IPS-NIHi7 (cell line): ENCODE data around the gene FTCD.
"Not testable (repeated sequence)": the region's sequence is repeated elsewhere in the genome, so short reads cannot be mapped to it uniquely, and the experiment has no call there.

ENCODE experiments used
- DNase-seq: peaks from one replicate; pipeline ENCODE4 v3.0.0; 2012; ENCODE audit warnings: mixed read lengths; ENCODE audit errors: extremely low spot score

FTCD gene

DNA sequence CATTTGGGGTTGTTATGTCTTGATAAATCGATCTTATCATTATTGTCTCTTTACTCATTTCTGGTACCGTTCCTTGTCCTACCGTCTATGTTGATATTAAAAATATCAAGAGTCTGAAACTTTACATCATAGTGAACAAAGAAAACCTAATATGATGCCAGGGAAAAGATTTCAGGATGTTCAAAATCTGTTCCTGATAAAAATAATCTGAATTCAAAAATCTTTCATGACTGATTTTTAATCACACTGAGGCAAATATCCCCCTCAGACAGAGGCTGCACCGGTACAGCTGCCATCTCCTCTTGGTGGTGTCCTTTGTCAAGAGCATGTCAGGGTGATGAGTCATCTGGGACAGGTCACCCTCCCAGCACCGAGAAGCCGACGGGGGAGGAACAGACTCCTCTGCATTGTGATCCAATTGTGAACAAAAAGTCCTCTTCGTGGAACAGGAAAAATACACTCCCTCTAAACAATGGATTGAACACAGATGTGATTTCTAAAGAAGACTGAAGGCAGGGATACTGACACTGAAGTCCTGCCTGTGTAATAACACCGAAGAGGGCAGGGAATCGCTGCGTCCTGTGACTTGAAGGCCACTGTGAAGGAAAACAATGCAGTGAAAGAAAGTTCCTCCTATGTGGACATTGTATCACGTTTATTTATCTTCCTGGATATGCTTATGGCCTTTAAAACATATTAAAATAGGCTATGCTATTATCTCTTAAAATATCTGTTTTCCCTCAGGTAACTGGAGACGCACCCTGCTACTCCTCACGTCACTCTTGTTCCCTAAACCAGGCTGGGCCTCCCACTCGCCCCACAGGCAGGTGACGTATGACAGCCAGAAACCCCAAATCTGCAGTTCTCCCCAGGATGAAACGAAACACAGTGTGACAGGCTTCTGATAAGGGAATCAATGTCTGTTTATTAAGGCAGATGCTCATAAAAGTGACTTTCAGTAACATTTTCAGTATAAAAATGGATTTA is 33.1 kb upstream of the FTCD start:
- DNase-seq, result peak; percentile 65

DNA sequence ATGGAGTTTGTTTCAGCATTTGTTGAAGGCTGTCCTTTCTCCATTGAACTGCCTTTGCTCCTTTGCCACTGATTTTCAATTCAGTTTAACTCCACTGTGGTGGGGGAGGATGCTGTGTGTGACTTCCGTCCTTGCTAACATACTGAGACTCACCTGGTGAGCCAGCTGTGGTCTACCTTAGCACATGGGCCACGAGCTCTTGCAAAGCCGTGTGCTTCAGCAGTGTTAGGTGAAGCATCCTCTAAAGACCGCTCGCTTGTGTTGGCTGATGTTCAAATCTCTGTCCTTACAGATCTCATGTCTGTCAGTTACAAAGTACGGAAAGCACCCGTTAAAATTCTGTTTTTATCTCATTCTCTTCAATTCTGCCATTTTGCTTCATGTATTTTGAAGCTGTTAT is 32.4 kb upstream of the FTCD start:
- no peak for DNase-seq

DNA sequence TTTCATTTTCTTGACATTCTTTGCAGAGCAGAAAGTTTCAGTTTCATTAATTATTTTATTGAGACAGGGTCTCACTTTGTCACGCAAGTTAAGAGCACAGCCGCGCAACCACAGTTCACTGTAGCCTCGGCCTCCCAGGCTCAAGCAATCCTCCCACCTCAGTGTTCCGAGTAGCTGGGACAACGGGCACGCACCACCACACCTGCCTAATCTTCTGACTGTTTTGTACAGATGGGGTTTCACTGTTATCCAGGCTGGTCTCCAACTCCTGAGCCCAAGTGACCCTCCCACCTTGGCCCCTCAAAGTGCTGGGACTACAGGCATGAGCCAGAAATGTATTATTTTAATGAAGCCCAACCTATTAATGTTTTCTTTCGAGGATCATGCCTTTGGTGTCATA is 31.9 kb upstream of the FTCD start:
- DNase-seq, result no peak

- no peak for DNase-seq
These were observed 30.3 kb upstream of the FTCD start for GRCh38 chr21:46185716-46186115.

DNA sequence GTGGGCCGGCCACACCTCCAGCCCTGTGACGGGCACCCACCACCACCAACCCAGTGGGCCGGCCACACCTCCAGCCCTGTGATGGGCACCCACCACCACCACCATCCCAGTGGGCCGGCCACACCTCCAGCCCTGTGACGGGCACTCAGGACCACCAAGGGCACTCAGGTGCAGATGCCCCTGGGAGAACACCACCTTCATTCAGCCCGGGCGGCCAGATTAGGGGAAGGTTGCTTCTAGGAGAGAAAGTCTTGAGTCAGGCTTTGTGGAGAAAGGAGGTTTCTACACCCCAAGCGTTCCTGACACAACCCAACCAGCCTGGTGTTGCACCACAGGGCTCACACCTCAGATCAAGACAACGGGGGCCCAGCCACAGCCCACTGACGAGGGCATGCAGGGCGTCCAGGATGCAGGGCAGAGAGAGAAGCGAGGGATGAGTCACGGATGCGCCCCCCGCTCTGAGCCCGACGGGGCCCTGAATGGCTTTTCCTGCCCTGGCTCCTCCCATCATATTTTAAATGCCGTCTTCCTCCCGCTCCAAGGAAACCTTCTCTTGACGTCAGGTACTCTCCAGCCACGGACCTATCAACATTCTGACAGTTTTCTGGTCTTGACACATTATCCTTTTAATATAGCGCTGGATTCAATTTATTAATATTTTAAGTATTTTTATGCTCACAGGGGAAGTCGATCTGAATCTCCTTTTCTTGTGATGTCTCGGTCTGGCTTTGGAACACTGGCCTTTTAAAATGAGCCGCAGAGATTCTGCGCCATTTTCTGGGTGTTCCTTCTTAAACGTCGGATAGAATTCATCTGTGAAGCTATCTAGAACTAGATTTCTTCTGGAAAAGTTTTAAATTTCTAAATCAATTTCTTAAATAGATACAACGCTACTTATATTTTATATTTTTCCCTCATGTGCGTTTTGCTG is 29.5 kb upstream of the FTCD start:
- DNase-seq, result peak; percentile 79

DNA sequence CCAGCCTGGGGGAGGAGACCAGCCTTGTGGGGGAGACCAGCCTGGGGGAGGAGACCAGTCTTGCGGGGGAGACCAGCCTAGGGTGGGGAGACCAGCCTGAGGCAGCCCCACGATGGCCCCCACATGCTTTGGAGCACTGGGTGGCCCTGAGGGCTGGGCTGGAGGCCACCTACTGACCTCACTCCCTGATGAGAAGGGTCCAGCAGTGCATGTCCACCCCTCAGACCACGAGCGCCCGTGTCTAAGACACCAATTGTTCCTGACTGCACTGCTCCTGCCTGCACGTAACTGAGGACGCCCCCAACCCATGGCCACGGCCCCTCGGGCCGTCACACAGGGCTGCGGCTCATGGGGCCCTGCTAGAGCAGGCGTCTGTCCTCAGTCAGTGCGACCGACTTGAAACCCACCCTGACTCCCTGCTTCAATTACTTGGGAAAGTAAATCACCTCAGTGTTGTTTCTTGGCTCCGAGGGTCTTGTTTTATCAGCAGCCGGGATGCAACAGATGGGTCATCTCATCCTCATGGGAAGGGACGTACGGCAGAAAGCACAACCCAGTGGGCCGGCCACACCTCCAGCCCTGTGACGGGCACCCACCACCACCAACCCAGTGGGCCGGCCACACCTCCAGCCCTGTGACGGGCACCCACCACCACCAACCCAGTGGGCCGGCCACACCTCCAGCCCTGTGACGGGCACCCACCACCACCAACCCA is 28.7 kb upstream of the FTCD start, which contains the start of gene SPATC1L:
TSS of gene SPATC1L (minus strand) at position 550 of the 715 bp plus-strand sequence. CDS start 1,643 bp downstream, outside the sequence.
- DNase-seq, result peak; percentile 76

DNA sequence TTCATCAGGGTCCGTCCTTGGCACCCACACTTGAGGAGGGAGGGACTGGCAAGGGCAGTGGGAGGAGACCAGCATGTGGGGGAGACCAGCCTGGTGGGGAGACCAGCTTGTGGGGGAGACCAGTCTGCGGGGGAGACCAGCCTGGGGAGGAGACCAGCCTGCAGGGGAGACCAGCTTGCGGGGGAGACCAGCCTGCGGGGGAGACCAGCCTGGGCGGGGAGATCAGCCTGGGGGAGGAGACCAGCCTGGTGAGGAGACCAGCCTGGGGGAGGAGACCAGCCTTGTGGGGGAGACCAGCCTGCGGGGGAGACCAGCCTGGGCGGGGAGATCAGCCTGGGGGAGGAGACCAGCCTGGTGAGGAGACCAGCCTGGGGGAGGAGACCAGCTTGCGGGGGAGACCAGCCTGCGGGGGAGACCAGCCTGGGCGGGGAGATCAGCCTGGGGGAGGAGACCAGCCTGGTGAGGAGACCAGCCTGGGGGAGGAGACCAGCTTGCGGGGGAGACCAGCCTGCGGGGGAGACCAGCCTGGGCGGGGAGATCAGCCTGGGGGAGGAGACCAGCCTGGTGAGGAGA is 28.0 kb upstream of the FTCD start:
- DNase-seq, result peak; percentile 4

GRCh38 chr21:46182548-46183336 is 27.4 kb upstream of the FTCD start:
- DNase-seq, result peak; percentile 14

GRCh38 chr21:46181953-46182547 is 26.7 kb upstream of the FTCD start:
- peak; percentile 1 for DNase-seq

- DNase-seq, result peak; percentile 3
These were observed 26.1 kb upstream of the FTCD start for GRCh38 chr21:46181436-46181835.

GRCh38 chr21:46180778-46181391 is 25.5 kb upstream of the FTCD start:
- no peak for DNase-seq

GRCh38 chr21:46180079-46180722 is 24.8 kb upstream of the FTCD start:
- DNase-seq, result no peak

GRCh38 chr21:46179708-46180078 is 24.3 kb upstream of the FTCD start:
- peak; percentile 6 for DNase-seq

DNA sequence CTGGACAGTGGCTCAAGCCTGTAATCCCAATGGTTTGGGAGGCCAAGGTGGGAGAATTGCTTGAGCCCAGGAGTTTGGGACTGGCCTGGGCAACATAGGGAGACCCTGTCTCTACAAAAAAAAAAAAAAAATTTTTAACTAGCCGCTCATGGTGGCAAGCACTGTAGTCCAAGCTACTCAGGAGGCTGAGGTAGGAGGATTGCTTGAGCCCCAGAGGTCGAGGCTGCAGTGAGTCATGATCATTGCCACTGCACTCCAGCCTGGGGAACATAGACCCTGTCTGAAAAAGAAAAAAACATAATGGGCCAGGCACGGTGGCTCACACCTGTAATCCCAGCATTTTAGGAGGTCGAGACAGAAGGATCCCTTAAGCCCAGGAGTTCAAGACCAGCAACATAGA is 23.6 kb upstream of the FTCD start:
- no peak for DNase-seq

DNA sequence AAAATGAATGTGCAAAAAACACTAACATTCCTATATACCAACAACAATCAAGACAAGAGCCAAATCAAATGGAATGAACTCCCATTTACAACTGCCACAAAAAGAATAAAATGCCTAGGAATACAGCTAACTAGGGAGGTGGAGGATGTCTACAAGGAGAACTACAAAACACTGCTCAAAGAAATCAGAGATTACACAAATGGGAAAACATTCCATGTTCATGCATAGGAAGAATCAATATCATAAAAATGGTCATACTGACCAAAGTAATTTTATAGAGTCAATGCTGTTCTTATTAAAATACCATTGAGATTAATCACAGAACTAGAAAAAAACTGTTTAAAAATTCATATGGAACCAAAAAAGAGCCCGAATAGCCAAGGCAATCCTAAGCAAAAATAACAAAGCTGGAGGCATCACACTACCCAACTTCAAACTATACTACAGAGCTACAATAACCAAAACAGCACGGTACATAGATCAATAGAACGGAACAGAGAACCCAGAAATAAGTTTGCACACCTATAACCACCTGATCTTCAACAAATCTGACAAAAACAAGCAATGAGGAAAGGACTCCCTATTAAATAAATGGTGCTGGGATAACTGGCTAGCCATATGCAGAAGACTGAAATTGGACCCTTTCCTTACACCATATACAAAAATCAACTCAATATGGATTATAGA is 21.2 kb upstream of the FTCD start:
- not testable (repeated sequence) for DNase-seq

DNA sequence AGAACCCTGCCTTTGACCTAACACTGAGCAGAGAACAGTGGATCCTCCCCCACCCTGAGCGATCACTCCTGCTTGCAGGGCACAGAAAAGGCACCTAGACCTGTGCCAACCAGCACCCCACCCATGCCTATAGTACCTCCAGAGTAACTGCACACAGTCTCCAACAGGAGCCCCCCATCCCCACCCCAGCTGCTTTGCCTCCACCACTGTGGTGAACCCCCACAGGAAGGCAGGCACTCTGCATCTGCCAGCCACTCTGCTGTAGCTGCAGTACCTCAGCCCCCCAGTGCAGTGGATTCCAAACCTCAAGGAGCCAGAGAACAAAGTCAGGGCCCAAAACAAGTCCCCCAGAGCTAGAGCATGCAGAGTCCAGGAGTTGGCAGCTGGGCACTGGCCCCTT is 18.2 kb upstream of the FTCD start:
- no peak for DNase-seq

DNA sequence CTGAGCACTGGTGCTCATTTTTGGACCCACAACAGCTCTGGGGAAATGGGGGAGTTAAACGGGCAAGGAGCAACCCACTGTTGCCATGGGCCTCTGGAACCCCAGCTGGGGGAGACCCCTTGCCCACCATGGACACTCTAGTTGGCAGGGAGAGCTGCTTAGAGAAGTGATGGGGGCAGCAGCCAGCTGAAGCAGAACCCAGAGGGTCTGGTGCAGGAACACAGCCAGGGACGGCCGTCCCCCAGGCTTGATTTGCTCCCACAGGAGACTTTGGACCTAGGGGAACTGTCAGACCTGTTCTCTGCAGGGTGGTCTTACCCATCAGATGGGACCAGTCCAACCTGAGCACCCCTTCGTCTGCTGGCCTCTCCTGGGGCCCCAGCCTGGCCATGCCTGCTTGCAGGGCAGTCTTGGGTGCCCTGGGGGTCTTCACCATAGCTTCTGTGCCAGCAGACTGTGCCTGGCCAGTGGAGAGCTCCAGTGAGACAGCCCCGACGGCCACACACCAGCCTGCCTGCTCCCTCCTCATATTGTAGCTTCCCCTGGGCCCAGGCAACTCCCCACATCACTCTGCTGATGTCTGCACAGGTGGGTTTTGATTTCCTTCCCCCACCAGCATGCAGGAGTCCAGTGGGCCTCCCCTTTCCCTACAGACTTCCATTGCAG is 17.6 kb upstream of the FTCD start:
- no peak for DNase-seq
